NCI-H2107 treated with DMSO at 0.1 percent for 48 hours (cell line): ENCODE data around the gene RNF2.
"Not testable (repeated sequence)": the region's sequence is repeated elsewhere in the genome, so short reads cannot be mapped to it uniquely, and the experiment has no call there.

ENCODE experiments used
- DNase-seq: peaks from one replicate; lab custom pipeline; 2025; ENCODE audit not compliant: unreplicated experiment; lab: John Stamatoyannopoulos, UW

The RNF2 gene

DNA sequence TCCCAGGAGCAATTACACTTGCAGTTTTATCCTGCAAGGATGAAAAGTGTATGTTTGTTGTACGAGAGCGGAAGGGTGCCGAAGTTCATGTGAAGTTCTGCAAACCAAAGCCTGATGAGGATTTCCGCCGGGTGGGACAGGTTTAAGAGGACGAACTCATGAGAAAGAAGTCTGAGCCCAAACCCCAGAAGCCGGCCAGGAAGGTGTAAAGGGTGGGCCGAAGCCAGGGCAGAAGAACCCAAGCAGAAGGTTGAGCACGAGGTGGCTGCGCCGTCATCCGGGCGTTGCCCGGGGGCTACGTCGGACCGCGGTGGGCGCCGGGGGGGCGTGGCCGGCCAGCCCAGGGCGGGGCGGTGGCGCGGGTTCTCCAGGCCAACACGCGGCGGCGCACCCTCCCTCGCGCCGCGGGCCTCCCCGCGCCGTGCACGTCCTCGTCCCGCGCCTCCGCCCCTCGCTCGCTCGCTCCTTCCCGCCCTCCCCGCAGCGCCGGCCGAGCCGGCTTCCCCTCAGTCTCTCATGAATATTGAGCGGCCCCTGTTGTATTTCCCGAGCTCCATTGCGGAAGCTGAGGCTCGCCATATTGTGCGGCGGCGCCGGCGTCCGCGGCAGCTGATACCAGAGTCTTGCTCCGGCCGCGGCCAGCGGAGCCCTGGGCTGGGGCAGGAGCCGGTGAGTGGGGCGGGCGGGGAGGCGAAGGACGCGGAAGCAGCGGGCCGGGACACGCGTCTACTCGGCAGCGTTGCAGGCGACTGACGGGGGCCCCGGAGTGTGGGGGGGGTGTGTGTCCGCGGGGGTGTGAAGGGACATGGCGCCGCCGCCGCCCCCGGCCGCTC is at the start of gene RNF2:
Gene RNF2, plus strand, starts transcription at position 578 of the 833 bp plus-strand sequence. CDS start 41,996 bp downstream, outside the sequence.
- peak; percentile 44 for DNase-seq

DNA sequence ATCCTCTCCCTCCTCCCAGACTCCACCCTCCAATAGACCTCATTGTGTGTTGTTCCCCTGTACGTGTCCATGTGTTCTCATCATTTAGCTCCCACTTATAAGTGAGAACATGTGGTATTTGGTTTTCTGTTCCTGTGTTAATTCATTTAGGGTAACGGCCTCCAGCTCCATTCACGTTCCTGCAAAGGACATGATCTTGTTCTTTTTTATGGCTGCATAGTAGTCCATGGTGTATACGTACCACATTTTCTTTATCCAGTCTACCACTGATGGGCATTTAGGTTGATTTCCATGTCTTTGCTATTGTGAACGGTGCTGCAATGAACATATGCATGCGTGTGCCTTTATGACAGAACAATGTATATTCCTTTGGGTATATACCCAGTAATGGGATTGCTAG is 45.4 kb upstream of the RNF2 start:
- not testable (repeated sequence) for DNase-seq

DNA sequence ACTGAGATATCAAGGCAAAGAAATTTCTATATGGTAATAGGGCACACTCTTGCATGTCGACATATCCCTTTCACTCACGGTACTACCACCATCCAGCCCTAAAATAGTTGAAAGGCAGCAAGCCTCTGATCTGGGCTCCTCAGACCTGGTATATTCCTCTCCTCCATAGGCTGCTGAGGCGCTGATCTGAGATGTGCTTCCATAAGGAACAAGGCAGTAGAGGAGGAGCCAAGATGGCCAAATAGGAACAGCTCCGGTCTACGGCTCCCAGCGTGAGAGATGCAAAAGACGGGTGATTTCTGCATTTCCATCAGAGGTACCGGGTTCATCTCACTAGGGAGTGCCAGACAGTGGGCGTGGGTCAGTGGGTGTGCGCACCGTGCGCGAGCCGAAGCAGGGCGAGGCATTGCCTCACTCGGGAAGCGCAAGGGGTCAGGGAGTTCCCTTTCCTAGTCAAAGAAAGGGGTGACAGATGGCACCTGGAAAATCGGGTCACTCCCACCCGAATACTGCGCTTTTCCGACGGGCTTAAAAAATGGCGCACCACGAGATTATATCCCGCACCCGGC is 44.0 kb upstream of the RNF2 start:
- DNase-seq = not testable (repeated sequence)

DNA sequence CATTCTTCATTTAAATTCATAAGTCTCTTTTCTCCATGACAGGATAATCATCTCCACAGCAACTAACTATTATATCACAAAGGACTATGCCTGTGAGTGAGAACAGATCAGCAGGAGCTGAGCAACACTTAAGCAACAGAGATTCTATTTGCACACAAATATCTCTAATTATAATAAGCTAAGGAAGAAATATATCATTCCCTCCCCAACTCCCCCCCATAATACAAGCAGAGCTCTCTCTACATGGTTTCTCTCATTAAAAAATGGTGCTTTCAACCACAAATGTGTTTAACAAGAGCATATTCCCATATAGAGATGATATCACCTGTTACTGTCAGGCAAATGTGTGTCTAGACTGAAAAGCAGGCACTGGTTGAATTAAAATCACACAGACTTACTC is 36.5 kb upstream of the RNF2 start:
- DNase-seq = peak; percentile 73

DNA sequence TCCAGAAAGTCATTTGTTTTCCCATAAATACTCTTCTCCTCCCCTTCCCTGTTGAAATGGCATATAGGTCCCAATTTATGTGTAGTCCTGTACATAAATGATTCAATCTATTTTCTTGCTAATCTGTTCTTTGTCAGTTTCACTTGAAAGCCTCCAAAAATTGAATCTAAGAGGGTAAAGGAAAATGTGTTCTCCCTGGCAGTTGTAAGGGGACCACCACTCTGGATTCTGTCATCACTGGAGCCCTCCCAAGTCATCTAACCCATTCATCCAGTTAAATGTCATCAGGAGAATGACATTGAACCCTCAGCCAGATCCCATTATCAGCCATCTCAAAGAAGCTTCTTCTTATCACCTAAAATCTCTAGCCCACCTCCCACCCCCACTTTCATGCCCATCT is 35.0 kb upstream of the RNF2 start:
- DNase-seq = no peak

DNA sequence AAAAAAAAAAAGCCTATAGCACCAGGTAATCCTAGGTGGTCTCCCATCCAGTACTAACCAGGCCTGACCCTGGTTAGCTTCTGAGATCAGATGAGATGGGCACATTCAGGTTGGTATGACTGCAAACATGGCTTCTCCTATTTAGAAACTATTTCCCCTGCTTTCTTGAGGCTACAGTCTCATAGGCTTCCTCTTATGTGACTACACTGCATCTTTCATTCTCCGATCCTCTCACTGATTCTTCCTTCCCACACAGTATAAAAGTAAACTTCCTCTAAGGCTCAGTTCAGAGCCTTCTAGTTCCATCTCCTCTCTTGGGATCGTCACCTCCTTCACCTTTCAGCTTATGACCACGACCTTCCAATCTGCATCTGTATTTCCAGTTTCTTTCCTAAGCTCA is 30.4 kb upstream of the RNF2 start:
- no peak for DNase-seq

DNA sequence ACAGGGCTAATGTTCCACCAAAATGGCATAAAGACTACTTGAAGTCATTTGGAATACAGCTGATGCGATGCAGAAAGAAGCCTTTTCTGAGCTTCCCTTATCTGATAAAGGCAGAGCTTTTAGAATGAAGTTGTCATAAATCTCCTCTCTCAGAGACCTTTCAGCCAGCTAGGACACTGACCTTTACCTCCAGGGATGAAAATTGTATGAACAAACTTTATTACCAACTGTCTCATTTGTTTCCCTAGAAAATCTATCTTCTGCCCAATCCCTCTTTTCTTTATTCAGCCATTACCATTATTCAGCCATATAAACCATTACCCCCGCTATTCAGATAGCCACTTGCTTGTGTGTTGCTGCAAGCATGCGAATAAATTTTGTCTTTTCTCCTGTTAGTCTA is 29.7 kb upstream of the RNF2 start:
- DNase-seq = no peak

DNA sequence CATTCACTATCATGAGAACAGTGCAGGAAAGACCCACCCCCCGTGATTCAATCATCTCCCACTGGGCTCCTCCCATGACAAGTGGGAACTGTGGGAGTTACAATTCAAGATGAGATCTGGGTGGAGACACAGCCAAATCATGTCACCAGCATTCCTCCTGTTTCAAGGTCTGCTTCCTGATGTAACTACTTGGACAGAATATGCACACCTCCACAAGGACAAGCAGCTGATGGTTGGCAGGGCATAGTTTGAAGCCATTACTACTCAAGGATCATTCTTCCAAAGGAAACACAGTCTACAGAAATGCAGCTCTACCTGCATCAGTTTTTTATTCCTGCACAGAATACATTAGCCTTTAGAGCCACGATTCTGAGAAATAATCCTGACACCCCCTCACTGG is 28.5 kb upstream of the RNF2 start:
- no peak for DNase-seq

DNA sequence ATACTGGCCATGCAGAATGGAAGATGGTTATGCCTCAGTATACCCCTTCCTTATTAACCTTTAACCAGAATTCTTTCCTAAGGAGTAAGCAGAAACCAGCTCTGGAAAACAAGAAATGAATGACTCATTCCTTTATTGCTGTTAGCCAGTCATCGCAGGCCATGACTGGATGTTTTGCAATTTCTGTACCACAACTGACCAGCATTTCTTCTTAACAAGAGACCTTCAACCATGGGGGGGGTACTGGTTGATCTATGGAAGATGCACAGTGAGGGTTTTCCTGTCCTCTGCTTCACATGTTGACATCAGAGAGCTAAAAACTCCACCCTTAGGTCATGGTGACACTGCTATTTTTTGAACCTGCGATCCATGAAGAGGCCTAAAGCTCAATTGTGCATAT is 28.0 kb upstream of the RNF2 start:
- no peak for DNase-seq

DNA sequence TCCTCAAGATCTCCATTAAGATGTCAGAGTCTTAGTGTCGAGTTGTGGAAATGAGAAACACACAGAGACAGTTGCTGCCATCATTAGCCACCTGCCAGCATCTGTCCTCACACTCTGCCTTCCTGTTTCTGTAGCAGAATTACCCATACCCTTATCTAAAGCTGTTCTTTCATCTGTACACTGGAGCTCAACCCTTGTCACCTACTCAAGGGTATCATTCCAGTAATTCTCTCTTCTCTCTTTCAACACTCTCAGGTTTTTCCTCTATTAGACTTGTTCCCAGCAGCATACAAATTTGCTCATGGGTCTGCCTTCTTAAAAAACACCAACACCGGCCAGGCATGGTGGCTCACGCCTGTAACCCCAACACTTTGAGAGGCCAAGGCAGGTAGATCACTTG is 27.4 kb upstream of the RNF2 start:
- no peak for DNase-seq

DNA sequence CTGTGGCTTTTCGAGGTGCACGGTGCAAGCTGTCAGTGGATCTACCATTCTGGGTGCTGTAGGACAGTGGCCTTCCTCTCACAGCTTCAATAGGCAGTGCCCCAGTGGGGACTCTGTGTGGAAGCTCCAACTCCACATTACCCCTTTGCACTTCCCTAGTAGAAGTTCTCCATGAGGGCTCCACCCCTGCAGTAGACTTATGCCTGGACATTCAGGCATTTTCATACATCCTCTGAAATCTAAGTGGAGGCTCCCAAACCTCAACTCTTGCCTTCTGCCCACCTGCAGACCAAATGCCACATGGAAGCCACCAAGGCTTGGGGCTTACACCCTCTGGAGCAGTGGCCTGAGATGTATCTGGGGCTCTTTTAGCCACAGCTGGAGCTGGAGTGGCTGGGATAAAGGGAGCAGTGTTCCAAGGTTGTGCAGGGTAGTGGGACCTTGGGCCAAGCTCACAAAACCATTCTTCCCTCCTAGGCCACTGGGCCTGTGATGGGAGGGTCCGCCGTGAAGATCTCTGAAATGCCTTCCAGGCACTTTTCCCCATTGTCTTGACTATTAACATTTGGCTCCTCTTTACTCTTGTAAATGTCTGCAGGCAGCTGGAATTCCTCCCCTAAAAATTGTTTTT is 18.0 kb upstream of the RNF2 start:
- no peak for DNase-seq

DNA sequence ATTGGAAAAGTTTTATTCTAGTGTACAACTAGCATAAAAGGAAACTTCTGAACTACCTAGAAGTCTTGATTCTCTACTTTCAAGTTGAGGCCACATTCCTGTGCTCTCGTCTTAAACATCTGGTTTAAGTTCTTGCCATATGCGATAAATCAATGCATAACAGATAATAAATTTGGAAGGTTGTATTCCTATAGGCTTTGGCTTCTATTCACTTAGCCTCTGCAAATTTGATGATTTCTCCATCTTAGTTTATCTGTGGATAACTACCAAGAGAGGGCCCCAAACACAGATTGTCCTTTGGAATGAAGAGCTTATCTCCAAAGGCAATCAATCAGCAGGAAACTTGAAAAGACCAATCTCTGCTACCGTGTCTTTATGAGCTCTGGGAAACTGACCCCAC is 11.7 kb upstream of the RNF2 start:
- no peak for DNase-seq

DNA sequence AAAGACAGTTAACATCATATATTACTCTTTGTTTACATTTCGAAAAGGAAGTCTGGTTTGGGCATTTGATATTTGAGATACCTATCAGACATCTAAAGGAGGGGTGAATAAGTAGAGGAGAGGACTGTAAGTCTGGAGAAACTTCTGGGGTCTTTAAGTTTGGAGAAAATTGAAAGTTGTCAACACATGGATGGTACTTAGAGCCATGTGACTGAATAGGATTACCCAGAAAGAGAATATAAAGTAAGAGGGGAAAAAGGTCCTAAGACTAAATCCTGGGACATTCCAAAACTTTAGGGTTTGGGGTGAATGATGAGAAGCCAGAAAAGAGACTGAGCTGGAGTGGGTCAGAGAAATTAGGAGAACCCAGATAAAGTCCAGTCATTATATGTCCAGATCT is 10.1 kb upstream of the RNF2 start:
- DNase-seq = no peak

DNA sequence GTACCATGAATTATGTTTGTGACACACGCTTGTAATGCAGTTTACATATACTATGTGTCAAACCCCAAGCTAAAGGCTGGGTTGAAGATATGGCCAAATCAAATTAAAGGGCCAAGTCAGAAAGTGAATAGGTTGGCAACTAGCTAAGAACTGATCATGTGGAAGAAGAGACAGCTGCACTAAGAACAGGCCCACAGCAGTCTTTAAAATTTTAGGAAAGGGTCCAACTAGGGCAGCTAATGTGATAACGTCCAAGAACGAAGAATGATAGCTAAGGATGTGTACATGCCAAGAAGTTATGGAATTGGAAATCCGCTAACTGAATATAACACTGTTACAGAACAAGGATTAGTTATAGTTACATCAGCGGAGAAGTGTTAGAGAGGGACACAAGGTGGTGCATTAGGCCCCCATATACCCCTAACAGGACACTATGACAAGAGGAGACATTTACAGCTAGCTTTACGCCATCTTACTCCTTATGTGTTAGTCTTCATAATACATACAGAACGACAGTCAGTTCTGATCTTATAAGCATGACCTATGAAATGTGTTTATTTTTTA is 6.5 kb upstream of the RNF2 start:
- DNase-seq = no peak

DNA sequence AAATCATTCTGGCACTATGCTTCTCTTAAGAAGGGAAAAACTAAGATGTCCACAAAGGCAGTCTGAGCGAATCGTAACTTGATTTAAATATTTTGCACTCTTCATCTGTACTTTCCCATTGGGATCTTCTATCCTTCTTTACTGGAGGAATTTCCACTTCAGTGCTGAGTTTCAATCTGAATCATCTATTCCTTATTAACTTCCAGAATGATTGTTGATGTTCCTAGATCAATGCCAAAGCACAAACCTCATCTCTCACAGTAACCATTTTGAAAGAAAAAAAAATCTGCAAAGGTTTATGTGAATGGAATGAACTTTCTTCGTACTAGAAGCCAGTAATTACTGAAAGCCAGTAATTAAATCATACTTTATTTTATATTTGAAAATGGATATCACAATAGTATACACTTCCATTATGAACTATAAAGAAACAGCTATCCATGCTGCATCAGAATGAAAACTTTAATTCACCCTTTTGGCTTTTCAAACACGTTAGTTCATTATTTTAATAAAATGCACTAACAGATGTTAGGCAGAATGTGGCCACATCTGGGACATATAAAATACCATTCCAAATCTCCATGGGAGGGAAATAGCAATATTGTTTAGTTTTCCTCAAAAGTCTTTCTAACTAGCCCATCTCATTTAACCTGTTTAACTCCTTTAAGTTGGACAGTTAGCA is 5.5 kb upstream of the RNF2 start:
- DNase-seq = no peak

DNA sequence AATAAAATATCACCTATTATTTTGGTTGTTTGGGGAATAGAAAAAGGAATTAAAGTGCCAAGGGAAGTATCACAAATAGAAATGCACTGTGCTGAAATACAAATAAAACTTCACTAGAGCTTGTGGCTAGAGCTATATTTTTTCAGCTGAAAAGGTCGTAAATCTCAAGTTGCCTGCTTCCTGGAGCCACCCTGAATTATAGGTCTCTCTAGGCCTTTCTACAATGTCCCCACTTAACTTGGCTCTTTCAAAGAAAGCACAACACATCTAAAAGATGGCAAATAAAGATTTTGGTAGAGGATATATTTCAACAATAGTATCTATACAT is 5.0 kb upstream of the RNF2 start:
- no peak for DNase-seq

DNA sequence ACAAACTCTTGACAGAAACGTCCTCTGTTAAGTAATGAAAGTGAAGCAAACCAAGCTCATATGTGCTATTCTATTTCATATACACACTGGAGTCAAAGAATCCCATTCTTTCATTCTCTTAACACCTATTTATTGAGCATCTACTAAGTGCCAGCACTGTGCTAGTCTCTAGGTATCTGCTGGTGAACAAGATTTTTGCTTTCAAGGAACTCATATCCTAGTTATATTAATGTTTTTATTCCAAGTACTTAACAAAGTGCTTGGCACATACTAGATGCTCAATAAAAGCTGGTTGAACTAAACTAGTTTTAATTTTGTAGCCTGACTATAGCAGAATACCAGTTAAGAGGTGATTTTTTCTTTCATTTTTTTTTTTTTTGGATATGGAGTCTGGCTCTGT is 3.6 kb upstream of the RNF2 start:
- no peak for DNase-seq

DNA sequence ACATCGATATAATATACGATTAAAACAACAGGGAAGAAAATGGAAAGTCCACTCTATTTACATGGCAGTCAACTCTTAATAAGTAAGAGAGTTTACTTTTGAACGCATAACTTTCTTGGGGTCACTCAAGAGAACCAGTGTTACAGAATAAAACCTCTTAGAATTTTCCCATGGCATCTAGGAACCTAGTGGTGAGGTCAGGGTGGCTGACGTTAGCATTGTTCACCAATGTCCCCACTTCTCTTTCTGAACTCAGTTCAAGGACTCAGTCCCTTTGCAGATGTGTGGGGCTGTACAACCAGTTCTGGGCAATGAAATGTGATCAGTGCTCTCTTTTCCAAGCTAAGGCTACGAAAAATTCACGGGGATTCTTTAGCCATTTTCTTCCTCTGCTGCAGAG is 2.6 kb upstream of the RNF2 start:
- DNase-seq = no peak

DNA sequence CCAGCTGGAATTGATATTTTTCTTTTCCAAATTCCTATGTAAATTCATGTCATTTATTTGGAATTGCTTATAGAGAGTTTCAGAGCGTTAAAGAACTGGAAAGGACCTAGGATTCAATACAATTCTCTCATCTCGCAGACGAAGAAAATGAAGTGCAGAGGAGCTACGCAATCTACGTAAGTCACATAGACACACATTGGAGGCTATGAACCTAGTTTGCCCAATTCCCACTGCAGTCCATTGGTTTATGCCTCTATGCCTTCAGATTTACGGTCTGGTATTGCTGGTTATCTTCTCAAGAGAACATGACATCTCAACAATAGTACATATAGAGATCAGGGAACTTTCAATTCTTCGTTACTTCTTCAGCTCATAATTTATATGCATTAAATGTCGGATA is 971 bp upstream of the RNF2 start:
- no peak for DNase-seq

DNA sequence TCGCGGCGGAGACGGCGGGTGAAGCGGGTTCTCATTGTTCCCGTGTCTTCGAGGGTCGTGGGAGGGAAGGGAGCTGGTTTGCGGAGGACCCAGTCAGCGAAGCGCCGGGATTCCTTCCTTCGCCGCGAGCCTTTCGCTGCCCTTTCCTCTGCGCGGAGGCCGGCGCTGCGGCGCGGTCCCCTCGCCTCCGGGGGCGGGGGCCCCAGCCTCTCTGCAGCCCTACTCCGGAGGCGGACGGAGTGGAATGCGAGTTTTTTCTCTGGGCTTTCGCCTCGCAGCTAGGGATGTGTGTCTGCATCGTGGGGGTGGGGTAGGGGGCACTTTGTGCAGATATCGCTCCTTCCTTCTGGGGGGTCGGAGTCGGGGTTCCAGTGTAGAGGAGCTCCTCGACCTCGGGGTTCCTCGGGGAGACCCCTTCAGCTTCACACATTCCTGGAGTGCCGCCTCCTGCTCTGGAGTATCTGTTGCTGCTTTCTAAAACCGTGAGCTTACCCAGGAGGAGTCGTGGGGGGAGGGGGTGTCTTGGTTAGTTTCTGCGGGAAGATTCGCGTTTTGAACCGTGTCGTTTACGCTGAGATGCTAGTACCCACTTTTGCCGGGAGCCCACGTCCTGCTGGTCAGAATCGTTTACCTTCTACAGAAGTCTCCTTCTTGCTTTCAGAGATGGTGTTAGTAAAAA is 595 bp downstream of the RNF2 start:
- DNase-seq = peak; percentile 28

DNA sequence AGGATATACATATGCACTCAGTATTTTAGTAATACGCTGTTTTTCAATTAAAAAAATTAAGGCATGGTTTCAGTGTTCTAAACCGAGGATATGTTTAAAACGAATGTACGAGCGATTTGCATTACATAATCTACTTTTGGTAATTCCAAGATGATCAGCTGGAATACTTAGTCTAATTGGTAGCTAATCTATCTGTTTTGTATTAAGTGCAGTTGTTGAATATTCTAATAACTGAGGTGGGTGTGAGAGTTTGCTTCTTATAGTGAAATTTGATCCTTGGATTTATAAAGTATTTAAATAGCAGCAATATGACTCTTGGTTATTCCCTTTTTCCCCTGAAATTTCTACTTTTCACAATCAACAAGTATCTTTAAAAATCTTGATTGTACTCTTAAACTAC is 1.3 kb downstream of the RNF2 start:
- DNase-seq = no peak
